Uterus (tissue), 4 donors: ENCODE data around the gene MTFR1L. TPM values are rescaled to one million over a fixed set of nuclear protein-coding genes. Genes with fewer than 3 reads are reported as not detected.

ENCODE experiments used
- DNase-seq, 2 donors: peaks; one replicate each; pipeline ENCODE4 v3.0.0-alpha.2; 2019 to 2020
- H3K27ac ChIP-seq, 2 donors: fragments of 200-600 bp; sonication (generic); 1 replicate in 1 of 2; 2 replicates in 1 of 2; pipeline ENCODE4 v1.5.1; 2016 to 2018
- H3K27me3 ChIP-seq, 2 donors: fragments of 200-600 bp; sonication (generic); one replicate each; pipeline ENCODE4 v1.5.1; 2018 to 2019; ENCODE audit warnings: control low read depth in 1 of 2
- H3K36me3 ChIP-seq, 2 donors: fragments of 200-600 bp; sonication (generic); one replicate each; pipeline ENCODE4 v1.5.1; 2019; ENCODE audit warnings: control low read depth in 1 of 2
- H3K4me1 ChIP-seq, 2 donors: fragments of 200-600 bp; sonication (generic); one replicate each; pipeline ENCODE4 v1.5.1; 2018 to 2019; ENCODE audit warnings: control low read depth in 1 of 2
- H3K4me3 ChIP-seq, 2 donors: fragments of 200-600 bp; sonication (generic); 1 replicate in 1 of 2; 2 replicates in 1 of 2; pipeline ENCODE4 v1.5.1; 2018 to 2019; ENCODE audit warnings: mild to moderate bottlenecking in 1 of 2
- H3K9me3 ChIP-seq, 2 donors: fragments of 200-600 bp; sonication (generic); one replicate each; pipeline ENCODE4 v1.5.1; 2019; ENCODE audit warnings: control low read depth in 1 of 2
- CTCF ChIP-seq, 4 experiments: fragments of 200-600 bp in 2 of 4; fragments of 450-650 bp in 2 of 4; sonication (generic) in 2 of 4; IDR thresholded peaks; one replicate each; pipeline ENCODE4 v1.5.1; 2016 to 2019; ENCODE audit warnings: antibody characterized with exemption in 4 of 4, mild to moderate bottlenecking in 2 of 4, moderate library complexity in 1 of 4
- POLR2A ChIP-seq, 2 donors: fragments of 450-650 bp; IDR thresholded peaks; one replicate each; pipeline ENCODE4 v1.6.1; 2016; ENCODE audit warnings: antibody characterized with exemption in 2 of 2, mild to moderate bottlenecking in 1 of 2, moderate library complexity in 1 of 2
- intact Hi-C: fragments of 100-400 bp; cut with DNase I; formaldehyde crosslinking; loops from one replicate; pipeline ENCODE4 v1.15.1; 2023; ENCODE audit warnings: low total_unique reads
- total RNA-seq, 4 donors: library from RNA; depleted of rRNA in 3 of 4; stranded (reverse); fragments of >200 nt in 3 of 4; gene quantifications; one replicate each; pipeline versions ENCODE4 v1.1.0 to v1.2.4, GENCODE V29; 2014 to 2023
- donor health status: DM: yes; HTN: yes; CAD: no.

MTFR1L gene
- total RNA-seq, 4 donors from 2014 or later, result 51.5 to 106 (median 63.7) TPM

- Histone ChIP-seq H3K4me1 (no peaks in the 10 kb centered on the region), H3K36me3 (no peaks in the 10 kb centered on the region), H3K4me3 (peak within 1 kb of the TSS; percentile 64 to 69), H3K9me3 (no peaks in the 10 kb centered on the region), H3K27ac (peak within 1 kb of the TSS; percentile 86), H3K27me3 (no peaks in the 10 kb centered on the region)
- intact Hi-C loops, result loop anchor here (5.0 kb wide), 1 partner anchor 188 kb away; no protein-coding TSS in a partner anchor
- peak; percentile 58 to 66 for DNase-seq
- TF ChIP-seq POLR2A (IDR thresholded peaks at IDR 0.05) (no peak), CTCF (IDR thresholded peaks at IDR 0.05) (no peak)
Measured at GRCh38 chr1:25799935-25800702, 19.6 kb upstream of the MTFR1L start, which contains the start of gene SELENON. Gene SELENON (plus strand): TSS chr1:25800193. CDS start chr1:25800231, 38 bp downstream.

GRCh38 chr1:25800703-25801377 lies 18.9 kb upstream of the MTFR1L start:
- Histone ChIP-seq H3K27me3 (no peaks in the 10 kb centered on the region), H3K9me3 (no peaks in the 10 kb centered on the region), H3K4me3 (peak overlapping the region; percentile 64 to 69), H3K4me1 (no peaks in the 10 kb centered on the region), H3K36me3 (no peaks in the 10 kb centered on the region), H3K27ac (peak overlapping the region; percentile 55 to 86)
- intact Hi-C loops, result no loop called here
- TF ChIP-seq CTCF (IDR thresholded peaks at IDR 0.05) (no peak), POLR2A (IDR thresholded peaks at IDR 0.05) (no peak)
- DNase-seq, result no peak

GRCh38 chr1:25802915-25803314 lies 16.8 kb upstream of the MTFR1L start:
- no peaks in the 10 kb centered on the region for H3K9me3 ChIP-seq
- H3K4me1 ChIP-seq, result peaks cover 0 to 5% of the 10 kb centered on the region in 2 donors
- no peaks in the 10 kb centered on the region for H3K36me3 ChIP-seq
- no peak for DNase-seq
- no peak overlapping the region for H3K4me3 ChIP-seq
- intact Hi-C loops, result no loop called here
- no peaks in the 10 kb centered on the region for H3K27me3 ChIP-seq
- TF ChIP-seq POLR2A (IDR thresholded peaks at IDR 0.05), result no peak
- TF ChIP-seq CTCF (IDR thresholded peaks at IDR 0.05), result no peak
- peak overlapping the region in 1 of 2 donors; percentile 53 for H3K27ac ChIP-seq

- Histone ChIP-seq H3K27me3 (no peaks in the 10 kb centered on the region), H3K4me1 (peaks cover 0 to 5% of the 10 kb centered on the region in 2 donors), H3K36me3 (no peaks in the 10 kb centered on the region), H3K4me3 (no peak overlapping the region), H3K27ac (peak overlapping the region in 1 of 2 donors; percentile 53), H3K9me3 (no peaks in the 10 kb centered on the region)
- TF ChIP-seq POLR2A (IDR thresholded peaks at IDR 0.05) (no peak), CTCF (IDR thresholded peaks at IDR 0.05) (no peak)
- no peak for DNase-seq
- intact Hi-C loops, result no loop called here
Measured at GRCh38 chr1:25803368-25803767, 16.4 kb upstream of the MTFR1L start.
